Astrocyte (in vitro differentiated cells and primary cell): ENCODE data around the gene ANK3. TPM values are rescaled to one million over a fixed set of nuclear protein-coding genes. Genes with fewer than 3 reads are reported as not detected.

Experiments used
- DNase-seq: peaks from one replicate; pipeline ENCODE4 v3.0.0-alpha.2; 2010; ENCODE audit warnings: low read depth
- FAIRE-seq: peaks from 2 replicates; lab custom pipeline; 2011; peaks lifted over from hg19 to GRCh38; lab: Jason Lieb, UNC
- H2AFZ ChIP-seq: 2 replicates; pipeline ENCODE4 v1.6.0; 2012; ENCODE audit warnings: low read depth, low read length, inconsistent platforms
- H3K27ac ChIP-seq: 2 replicates; pipeline ENCODE4 v1.5.1; 2011; ENCODE audit warnings: low read depth, low read length, inconsistent platforms
- H3K27me3 ChIP-seq: 2 replicates; pipeline ENCODE4 v1.6.0; 2011; ENCODE audit warnings: low read length, inconsistent platforms; ENCODE audit not compliant: insufficient read depth
- H3K36me3 ChIP-seq: 2 replicates; pipeline ENCODE4 v1.5.1; 2011; ENCODE audit warnings: low read length, inconsistent platforms; ENCODE audit not compliant: insufficient read depth
- H3K4me1 ChIP-seq: 2 replicates; pipeline ENCODE4 v1.5.1; 2011; ENCODE audit warnings: low read length, inconsistent platforms; ENCODE audit not compliant: insufficient read depth
- H3K4me2 ChIP-seq: 2 replicates; pipeline ENCODE4 v1.6.0; 2012; ENCODE audit warnings: low read length, inconsistent platforms
- H3K4me3 ChIP-seq: 2 replicates; pipeline ENCODE4 v1.5.1; 2011; ENCODE audit warnings: low read depth, mild to moderate bottlenecking, low read length, inconsistent platforms; ENCODE audit not compliant: insufficient read depth
- H3K79me2 ChIP-seq: 2 replicates; pipeline ENCODE4 v1.6.0; 2012; ENCODE audit warnings: mild to moderate bottlenecking, low read length, inconsistent platforms; ENCODE audit not compliant: insufficient read depth
- H3K9ac ChIP-seq: 2 replicates; pipeline ENCODE4 v1.6.0; 2012; ENCODE audit warnings: mild to moderate bottlenecking, low read length, inconsistent platforms
- H3K9me3 ChIP-seq: 2 replicates; pipeline ENCODE4 v1.5.1; 2012; ENCODE audit warnings: low read depth, mild to moderate bottlenecking, low read length, inconsistent platforms; ENCODE audit not compliant: insufficient read depth
- H4K20me1 ChIP-seq: 2 replicates; pipeline ENCODE4 v1.6.0; 2012; ENCODE audit warnings: low read length, inconsistent platforms; ENCODE audit not compliant: insufficient read depth
- H3K27ac Mint-ChIP-seq: one replicate; pipeline ENCODE4 v1.8.0; 2021; ENCODE audit warnings: mild to moderate bottlenecking, mixed read lengths; ENCODE audit not compliant: unreplicated experiment
- H3K27me3 Mint-ChIP-seq: one replicate; pipeline ENCODE4 v1.8.0; 2021; ENCODE audit warnings: low read depth, mixed read lengths; ENCODE audit not compliant: unreplicated experiment
- H3K36me3 Mint-ChIP-seq: one replicate; pipeline ENCODE4 v1.8.0; 2021; ENCODE audit warnings: low read depth, mixed read lengths; ENCODE audit not compliant: unreplicated experiment
- H3K4me1 Mint-ChIP-seq: one replicate; pipeline ENCODE4 v1.8.0; 2021; ENCODE audit warnings: low read depth, mixed read lengths; ENCODE audit not compliant: unreplicated experiment
- H3K4me3 Mint-ChIP-seq: one replicate; pipeline ENCODE4 v1.8.0; 2021; ENCODE audit warnings: mild to moderate bottlenecking, moderate library complexity, mixed read lengths; ENCODE audit not compliant: unreplicated experiment
- H3K9me3 Mint-ChIP-seq: one replicate; pipeline ENCODE4 v1.8.0; 2021; ENCODE audit warnings: mild to moderate bottlenecking, mixed read lengths; ENCODE audit not compliant: unreplicated experiment
- EZH2 ChIP-seq: IDR thresholded peaks from 2 replicates; pipeline ENCODE4 v1.6.1; 2012; ENCODE audit warnings: mild to moderate bottlenecking, low read length, inconsistent platforms; ENCODE audit not compliant: insufficient read depth
- total RNA-seq: library from RNA; stranded (reverse); gene quantifications from 2 replicates; pipeline ENCODE4 v1.2.1, GENCODE V29; 2021
- TF ChIP-seq, protein P1 (sequence below): IDR thresholded peaks from 2 replicates; pipeline ENCODE4 v1.5.1; 2011; ENCODE audit warnings: low read depth, mild to moderate bottlenecking, inconsistent platforms, low read length, moderate library complexity; ENCODE audit not compliant: insufficient read depth

ANK3 gene
- total RNA-seq, 1 donor from 2014 or later = 21.1 TPM

DNA sequence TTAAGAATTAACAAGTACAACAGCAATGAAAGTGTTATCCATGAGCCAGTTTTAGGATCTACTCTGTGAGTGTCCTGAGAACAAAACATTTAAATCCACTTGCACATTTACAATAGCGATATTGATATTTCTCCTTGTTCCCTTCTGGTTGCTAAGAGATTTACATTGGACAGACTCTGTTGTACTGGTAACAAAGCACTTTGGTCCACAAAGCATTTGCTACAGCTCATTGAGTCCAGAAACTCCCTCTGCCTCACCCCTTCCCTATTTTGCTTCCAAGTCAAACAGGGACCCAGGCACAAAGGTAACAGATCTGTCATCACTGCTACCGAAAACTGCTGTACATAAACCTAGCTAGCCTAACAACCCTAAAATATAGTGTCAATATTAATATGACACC, 2.1 kb downstream of the ANK3 start:
- Mint-ChIP-seq H3K27ac (no peak overlapping the region), H3K4me3 (no peak overlapping the region), H3K4me1 (peaks cover 23% of the 10 kb centered on the region)

GRCh38 chr10:60385399-60385738, 4.3 kb downstream of the ANK3 start:
- Histone ChIP-seq H3K4me2 (peak overlapping the region; percentile 75), H3K9ac (peak overlapping the region; percentile 44), H2AFZ (peak overlapping the region; percentile 3), H3K27me3 (no peaks in the 10 kb centered on the region), H3K4me3 (peak overlapping the region; percentile 32), H3K36me3 (no peaks in the 10 kb centered on the region), H3K79me2 (no peaks in the 10 kb centered on the region), H4K20me1 (no peaks in the 10 kb centered on the region), H3K4me1 (peaks cover 35% of the 10 kb centered on the region), H3K9me3 (no peaks in the 10 kb centered on the region), H3K27ac (peak overlapping the region; percentile 82)
- no peak for TF ChIP-seq EZH2
- TF ChIP-seq, protein P1, sequence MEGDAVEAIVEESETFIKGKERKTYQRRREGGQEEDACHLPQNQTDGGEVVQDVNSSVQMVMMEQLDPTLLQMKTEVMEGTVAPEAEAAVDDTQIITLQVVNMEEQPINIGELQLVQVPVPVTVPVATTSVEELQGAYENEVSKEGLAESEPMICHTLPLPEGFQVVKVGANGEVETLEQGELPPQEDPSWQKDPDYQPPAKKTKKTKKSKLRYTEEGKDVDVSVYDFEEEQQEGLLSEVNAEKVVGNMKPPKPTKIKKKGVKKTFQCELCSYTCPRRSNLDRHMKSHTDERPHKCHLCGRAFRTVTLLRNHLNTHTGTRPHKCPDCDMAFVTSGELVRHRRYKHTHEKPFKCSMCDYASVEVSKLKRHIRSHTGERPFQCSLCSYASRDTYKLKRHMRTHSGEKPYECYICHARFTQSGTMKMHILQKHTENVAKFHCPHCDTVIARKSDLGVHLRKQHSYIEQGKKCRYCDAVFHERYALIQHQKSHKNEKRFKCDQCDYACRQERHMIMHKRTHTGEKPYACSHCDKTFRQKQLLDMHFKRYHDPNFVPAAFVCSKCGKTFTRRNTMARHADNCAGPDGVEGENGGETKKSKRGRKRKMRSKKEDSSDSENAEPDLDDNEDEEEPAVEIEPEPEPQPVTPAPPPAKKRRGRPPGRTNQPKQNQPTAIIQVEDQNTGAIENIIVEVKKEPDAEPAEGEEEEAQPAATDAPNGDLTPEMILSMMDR = no peak
- DNase-seq (no peak), FAIRE-seq (no peak)
- Mint-ChIP-seq H3K9me3 (no peaks in the 10 kb centered on the region), H3K27me3 (no peaks in the 10 kb centered on the region), H3K4me1 (peaks cover 21% of the 10 kb centered on the region), H3K4me3 (no peak overlapping the region), H3K36me3 (no peaks in the 10 kb centered on the region), H3K27ac (no peak overlapping the region)

More for the DNA sequence above, 2.1 kb downstream of the ANK3 start:
- FAIRE-seq (peak; percentile 62), DNase-seq (no peak)
- H3K27me3 Mint-ChIP-seq = no peaks in the 10 kb centered on the region
- H3K9me3 Mint-ChIP-seq = no peaks in the 10 kb centered on the region
- H3K4me2 ChIP-seq = no peak overlapping the region
- no peak for TF ChIP-seq EZH2
- TF ChIP-seq, protein P1 = no peak
- no peaks in the 10 kb centered on the region for H3K36me3 ChIP-seq
- peaks cover 40% of the 10 kb centered on the region for H3K4me1 ChIP-seq
- no peaks in the 10 kb centered on the region for H3K36me3 Mint-ChIP-seq
- H4K20me1 ChIP-seq = no peaks in the 10 kb centered on the region
- no peaks in the 10 kb centered on the region for H3K9me3 ChIP-seq
- H3K4me3 ChIP-seq = no peak overlapping the region
- no peaks in the 10 kb centered on the region for H3K79me2 ChIP-seq
- no peak overlapping the region for H3K9ac ChIP-seq
- no peaks in the 10 kb centered on the region for H3K27me3 ChIP-seq
- H2AFZ ChIP-seq = no peak overlapping the region
- no peak overlapping the region for H3K27ac ChIP-seq

DNA sequence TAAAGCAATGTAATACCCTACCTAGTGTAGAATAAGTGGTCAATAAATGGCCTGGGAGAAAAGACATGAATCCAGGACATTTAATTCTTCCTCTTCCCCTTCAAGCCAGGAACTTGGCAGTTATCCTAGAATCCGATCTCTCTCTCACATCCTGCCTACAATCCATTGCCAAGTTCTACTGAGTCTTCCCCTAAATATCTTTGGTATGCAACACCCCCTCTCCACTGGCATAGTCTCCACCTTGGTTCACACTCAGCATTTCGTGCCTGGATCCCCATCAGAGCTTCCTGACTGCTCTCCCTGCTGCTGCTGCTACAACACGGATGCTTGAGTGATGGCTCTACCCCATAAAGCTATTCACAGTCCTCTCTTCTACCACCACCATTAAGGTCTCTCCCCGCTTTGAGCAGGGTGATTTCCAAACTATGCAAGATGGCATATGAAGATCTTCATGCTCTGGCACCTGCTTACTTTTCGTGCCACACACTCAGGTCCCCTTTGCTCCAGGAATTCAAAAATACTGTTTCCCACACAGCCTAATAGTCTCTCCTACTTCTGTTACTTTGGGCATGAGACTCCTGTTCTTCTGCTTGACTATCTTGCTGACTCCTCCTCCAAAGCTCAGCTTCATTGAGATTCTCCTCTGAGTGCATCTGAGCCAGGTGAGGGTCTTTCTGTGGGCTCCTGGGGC, 4.8 kb downstream of the ANK3 start:
- Histone ChIP-seq H3K4me3 (peak overlapping the region; percentile 32), H3K4me2 (peak overlapping the region; percentile 75)
- H3K27ac Mint-ChIP-seq = peak overlapping the region; percentile 4

More for the DNA sequence above, 4.8 kb downstream of the ANK3 start:
- Mint-ChIP-seq H3K36me3 (no peaks in the 10 kb centered on the region), H3K4me1 (peaks cover 17% of the 10 kb centered on the region), H3K4me3 (peak overlapping the region; percentile 15), H3K9me3 (no peaks in the 10 kb centered on the region), H3K27me3 (no peaks in the 10 kb centered on the region)
- no peaks in the 10 kb centered on the region for H4K20me1 ChIP-seq
- H3K9ac ChIP-seq = peak overlapping the region; percentile 44
- FAIRE-seq (peak; percentile 100), DNase-seq (peak; percentile 99)
- TF ChIP-seq EZH2 = no peak
- TF ChIP-seq, protein P1 = no peak
- H2AFZ ChIP-seq = peak overlapping the region; percentile 3
- H3K27ac ChIP-seq = peak overlapping the region; percentile 82
- H3K79me2 ChIP-seq = no peaks in the 10 kb centered on the region
- H3K27me3 ChIP-seq = no peaks in the 10 kb centered on the region
- H3K9me3 ChIP-seq = no peaks in the 10 kb centered on the region
- H3K4me1 ChIP-seq = peaks cover 32% of the 10 kb centered on the region
- H3K36me3 ChIP-seq = no peaks in the 10 kb centered on the region
